ENCODE results near the gene KIRREL1. TPM values are rescaled to one million over a fixed set of nuclear protein-coding genes. Genes with fewer than 3 reads are reported as not detected.

The KIRREL1 gene
- total RNA-seq, 3 donors from 2014 or later, result 3.4 to 29.5 (median 13.5) TPM

DNA sequence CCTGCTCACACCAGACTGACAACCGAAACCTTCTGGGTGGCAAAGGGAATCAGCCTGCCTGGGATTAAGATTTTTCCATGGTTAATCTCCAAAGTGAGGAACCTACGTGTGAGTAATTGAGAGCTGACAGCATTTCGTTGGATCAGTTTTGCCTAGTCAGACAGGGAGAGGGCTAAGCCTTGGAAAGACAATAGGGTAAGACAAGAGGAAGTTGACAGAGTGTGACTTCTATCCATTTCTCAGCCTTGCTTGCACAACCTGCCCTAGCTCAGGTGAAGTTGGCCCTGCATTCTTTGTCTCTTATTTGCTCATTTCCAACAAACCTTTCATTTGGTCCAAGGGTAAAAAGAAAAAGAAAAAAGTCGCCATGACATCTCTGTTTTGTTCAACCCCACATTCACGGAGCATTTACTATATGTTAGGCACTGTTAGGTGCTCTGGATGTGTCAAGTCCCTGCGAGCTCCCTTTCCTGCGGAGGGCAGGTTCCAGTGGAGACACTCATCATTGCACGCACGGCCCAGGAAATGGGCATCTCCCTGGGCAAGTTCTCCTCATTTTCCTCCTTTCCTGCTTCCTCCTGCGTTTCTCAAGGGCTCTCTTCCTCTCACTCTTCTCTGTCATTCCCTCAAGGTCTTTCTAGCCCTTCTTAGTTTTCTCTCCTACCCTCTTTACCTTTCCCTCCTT lies 23.3 kb downstream of the KIRREL1 start:
- ATAC-seq, result no peak
- Histone ChIP-seq H3K9me3 (no peaks in the 10 kb centered on the region), H3K36me3 (ENCODE audit: low read depth) (no peaks in the 10 kb centered on the region), H3K4me1 (ENCODE audit: low read depth) (peaks cover 11% of the 10 kb centered on the region), H3K4me3 (no peak overlapping the region)
- DNase-seq, result no peak
- TF ChIP-seq, protein P1, sequence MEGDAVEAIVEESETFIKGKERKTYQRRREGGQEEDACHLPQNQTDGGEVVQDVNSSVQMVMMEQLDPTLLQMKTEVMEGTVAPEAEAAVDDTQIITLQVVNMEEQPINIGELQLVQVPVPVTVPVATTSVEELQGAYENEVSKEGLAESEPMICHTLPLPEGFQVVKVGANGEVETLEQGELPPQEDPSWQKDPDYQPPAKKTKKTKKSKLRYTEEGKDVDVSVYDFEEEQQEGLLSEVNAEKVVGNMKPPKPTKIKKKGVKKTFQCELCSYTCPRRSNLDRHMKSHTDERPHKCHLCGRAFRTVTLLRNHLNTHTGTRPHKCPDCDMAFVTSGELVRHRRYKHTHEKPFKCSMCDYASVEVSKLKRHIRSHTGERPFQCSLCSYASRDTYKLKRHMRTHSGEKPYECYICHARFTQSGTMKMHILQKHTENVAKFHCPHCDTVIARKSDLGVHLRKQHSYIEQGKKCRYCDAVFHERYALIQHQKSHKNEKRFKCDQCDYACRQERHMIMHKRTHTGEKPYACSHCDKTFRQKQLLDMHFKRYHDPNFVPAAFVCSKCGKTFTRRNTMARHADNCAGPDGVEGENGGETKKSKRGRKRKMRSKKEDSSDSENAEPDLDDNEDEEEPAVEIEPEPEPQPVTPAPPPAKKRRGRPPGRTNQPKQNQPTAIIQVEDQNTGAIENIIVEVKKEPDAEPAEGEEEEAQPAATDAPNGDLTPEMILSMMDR (IDR thresholded peaks at IDR 0.05), result no peak
- intact Hi-C loops (cut with DNase I, micrococcal nuclease), result no loop called here

GRCh38 chr1:158017800-158018595 lies 24.6 kb downstream of the KIRREL1 start:
- ATAC-seq (no peak), DNase-seq (no peak)
- TF ChIP-seq, protein P1 (IDR thresholded peaks at IDR 0.05), result no peak
- H3K4me1 ChIP-seq (ENCODE audit: low read depth), result peaks cover 17% of the 10 kb centered on the region
- H3K36me3 ChIP-seq (ENCODE audit: low read depth), result no peaks in the 10 kb centered on the region
- intact Hi-C loops (cut with DNase I, micrococcal nuclease), result no loop called here
- no peak overlapping the region for H3K4me3 ChIP-seq
- H3K9me3 ChIP-seq, result no peaks in the 10 kb centered on the region

- no peaks in the 10 kb centered on the region for H3K36me3 ChIP-seq (ENCODE audit: low read depth)
- H3K4me1 ChIP-seq (ENCODE audit: low read depth), result peaks cover 17% of the 10 kb centered on the region
- DNase-seq (no peak), ATAC-seq (peak; percentile 46)
- TF ChIP-seq, protein P1 (IDR thresholded peaks at IDR 0.05), result no peak
- H3K9me3 ChIP-seq, result no peaks in the 10 kb centered on the region
- H3K4me3 ChIP-seq, result no peak overlapping the region
- intact Hi-C loops (cut with DNase I, micrococcal nuclease), result no loop called here
These were observed 25.9 kb downstream of the KIRREL1 start for GRCh38 chr1:158019171-158019868.

DNA sequence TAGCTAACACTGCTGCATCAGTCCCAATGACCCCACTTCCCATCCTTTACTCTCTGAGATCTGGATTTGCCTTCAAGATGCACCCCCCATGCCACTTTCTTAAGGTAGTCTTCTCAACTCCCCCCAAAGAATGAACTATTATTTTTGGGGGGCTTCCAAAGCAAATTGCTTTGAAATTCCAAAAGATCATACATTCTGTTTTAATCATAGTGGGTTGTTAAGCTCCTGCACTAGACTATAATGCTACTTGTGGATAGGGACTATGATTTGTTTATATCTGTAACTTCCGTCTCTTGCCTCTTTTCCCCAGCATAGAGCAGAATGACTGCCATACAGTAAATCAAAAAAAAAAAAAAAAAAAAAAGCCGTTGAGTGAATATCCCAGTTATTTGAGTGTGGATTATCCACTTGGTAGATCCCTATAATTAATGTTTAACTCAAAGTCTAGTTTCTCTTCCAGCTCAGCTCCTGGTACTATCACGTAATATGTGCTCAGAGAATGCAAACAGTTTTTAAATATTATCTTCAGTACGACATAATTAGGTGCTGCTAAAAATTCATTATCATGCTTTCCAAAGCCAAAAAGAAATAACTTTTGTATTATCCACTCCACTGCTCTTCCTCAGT lies 26.9 kb downstream of the KIRREL1 start:
- intact Hi-C loops (cut with DNase I, micrococcal nuclease), result loop anchor here in 1 of 2 donors (10.0 kb wide), 1 partner anchor 46 kb away; no protein-coding TSS in a partner anchor
- ATAC-seq, result no peak
- TF ChIP-seq, protein P1 (IDR thresholded peaks at IDR 0.05), result no peak
- H3K4me1 ChIP-seq (ENCODE audit: low read depth), result peaks cover 17% of the 10 kb centered on the region
- no peak overlapping the region for H3K4me3 ChIP-seq
- no peaks in the 10 kb centered on the region for H3K9me3 ChIP-seq
- DNase-seq, result no peak
- no peaks in the 10 kb centered on the region for H3K36me3 ChIP-seq (ENCODE audit: low read depth)

DNA sequence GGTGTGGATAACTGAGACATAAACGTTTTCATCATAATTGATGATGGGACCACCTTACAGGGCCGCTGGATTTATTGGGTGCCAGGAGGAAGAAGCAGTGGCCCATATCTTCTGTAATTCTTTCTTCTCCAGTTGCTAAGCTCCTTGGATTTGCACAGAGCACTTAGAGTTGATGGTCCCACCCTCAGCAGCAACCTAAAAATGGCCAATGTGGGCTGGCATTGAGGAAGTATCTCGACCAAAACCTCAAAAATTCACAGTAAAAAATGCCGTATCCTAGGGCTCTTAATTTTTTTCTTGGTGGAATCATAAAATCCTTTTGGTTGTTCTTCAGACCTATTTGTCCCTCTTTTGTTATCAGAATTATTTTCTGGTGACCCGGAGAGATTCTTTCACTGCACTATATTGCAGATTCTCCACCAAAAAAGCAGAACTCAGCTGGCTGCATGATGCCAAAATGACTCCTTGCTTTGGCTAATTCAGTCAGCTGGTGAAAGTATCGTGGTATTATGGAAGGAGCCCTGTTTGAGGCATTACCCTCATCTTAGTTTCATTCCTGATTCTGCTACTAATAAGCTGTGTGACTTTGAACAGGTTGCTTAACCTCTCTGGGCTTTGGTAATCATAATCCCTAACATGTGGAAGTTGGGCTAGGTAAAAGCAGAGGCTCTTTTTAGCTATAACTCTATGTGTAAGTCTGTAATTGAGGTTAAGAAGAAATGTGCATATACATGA lies 27.6 kb downstream of the KIRREL1 start:
- TF ChIP-seq, protein P1 (IDR thresholded peaks at IDR 0.05), result no peak
- ATAC-seq, result no peak
- H3K4me1 ChIP-seq (ENCODE audit: low read depth), result peaks cover 17% of the 10 kb centered on the region
- no peaks in the 10 kb centered on the region for H3K9me3 ChIP-seq
- no peaks in the 10 kb centered on the region for H3K36me3 ChIP-seq (ENCODE audit: low read depth)
- H3K4me3 ChIP-seq, result no peak overlapping the region
- intact Hi-C loops (cut with DNase I, micrococcal nuclease), result loop anchor here in 1 of 2 donors (10.0 kb wide), 1 partner anchor 46 kb away; no protein-coding TSS in a partner anchor
- DNase-seq, result no peak

Data from mucosa of descending colon (tissue), 3 donors.